Measurements from ENCODE around the gene CCDC180.

DNA sequence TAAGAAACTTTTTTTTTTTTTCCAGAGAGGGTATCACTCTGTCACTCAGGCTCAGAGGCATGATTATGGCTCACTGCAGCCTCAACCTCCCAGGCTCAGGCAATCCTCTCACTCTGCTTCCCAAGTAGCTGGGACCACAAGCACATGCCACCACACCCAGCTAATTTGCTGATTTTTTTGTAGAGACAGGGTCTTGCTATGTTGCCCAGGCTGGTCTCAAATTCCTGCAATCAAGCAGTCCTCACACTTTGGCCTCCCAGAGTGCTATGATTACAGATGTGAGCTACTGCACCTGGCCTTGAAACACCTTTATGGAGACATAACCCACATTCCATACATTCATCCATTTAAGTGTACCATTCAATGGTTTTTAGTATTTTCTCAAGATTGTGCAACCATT lies 23.7 kb upstream of the CCDC180 start:
- TF ChIP-seq, protein P1, sequence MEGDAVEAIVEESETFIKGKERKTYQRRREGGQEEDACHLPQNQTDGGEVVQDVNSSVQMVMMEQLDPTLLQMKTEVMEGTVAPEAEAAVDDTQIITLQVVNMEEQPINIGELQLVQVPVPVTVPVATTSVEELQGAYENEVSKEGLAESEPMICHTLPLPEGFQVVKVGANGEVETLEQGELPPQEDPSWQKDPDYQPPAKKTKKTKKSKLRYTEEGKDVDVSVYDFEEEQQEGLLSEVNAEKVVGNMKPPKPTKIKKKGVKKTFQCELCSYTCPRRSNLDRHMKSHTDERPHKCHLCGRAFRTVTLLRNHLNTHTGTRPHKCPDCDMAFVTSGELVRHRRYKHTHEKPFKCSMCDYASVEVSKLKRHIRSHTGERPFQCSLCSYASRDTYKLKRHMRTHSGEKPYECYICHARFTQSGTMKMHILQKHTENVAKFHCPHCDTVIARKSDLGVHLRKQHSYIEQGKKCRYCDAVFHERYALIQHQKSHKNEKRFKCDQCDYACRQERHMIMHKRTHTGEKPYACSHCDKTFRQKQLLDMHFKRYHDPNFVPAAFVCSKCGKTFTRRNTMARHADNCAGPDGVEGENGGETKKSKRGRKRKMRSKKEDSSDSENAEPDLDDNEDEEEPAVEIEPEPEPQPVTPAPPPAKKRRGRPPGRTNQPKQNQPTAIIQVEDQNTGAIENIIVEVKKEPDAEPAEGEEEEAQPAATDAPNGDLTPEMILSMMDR (conservative IDR thresholded peaks at IDR 0.05 in 1 of 2, IDR thresholded peaks at IDR 0.05 in 1 of 2; ENCODE audit: extremely low read depth in 1 of 2, insufficient read depth in 1 of 2, low read depth in 1 of 2, low read length in 2 of 2) = no peak
- no peak for TF ChIP-seq EZH2 (IDR thresholded peaks at IDR 0.05; ENCODE audit: borderline replicate concordance, low read length)

All from mammary epithelial cell (primary cell).